BLaER1 treated with 17β-estradiol and CSF1 and Interleukin-3, amounts not matched to agents 10 nM and 100 nM (cell line): Measurements from ENCODE around the gene ZSCAN22.
A peak's percentile ranks its signal among the peaks of the same experiment; 100 is the strongest.

Experiments
- H3K27ac ChIP-seq, 11 experiments: shearing (Covaris generic); formaldehyde crosslinking; 2 replicates each; pipeline ENCODE4 v1.8.1; 2022
- H3K27me3 ChIP-seq, 11 experiments: shearing (Covaris generic); formaldehyde crosslinking; 2 replicates each; pipeline ENCODE4 v1.8.1; 2022
- H3K36me3 ChIP-seq, 11 experiments: shearing (Covaris generic); formaldehyde crosslinking; 2 replicates each; pipeline ENCODE4 v1.8.1; 2022
- H3K4me1 ChIP-seq, 10 experiments: shearing (Covaris generic); formaldehyde crosslinking; 2 replicates each; pipeline ENCODE4 v1.8.1; 2022
- H3K4me2 ChIP-seq, 11 experiments: shearing (Covaris generic); formaldehyde crosslinking; 2 replicates each; pipeline ENCODE4 v1.8.1; 2022
- H3K4me3 ChIP-seq, 10 experiments: shearing (Covaris generic); formaldehyde crosslinking; 2 replicates each; pipeline ENCODE4 v1.8.1; 2022
- H3K9ac ChIP-seq, 11 experiments: shearing (Covaris generic); formaldehyde crosslinking; 2 replicates each; pipeline ENCODE4 v1.8.1; 2022
- H3K9me3 ChIP-seq, 11 experiments: shearing (Covaris generic); formaldehyde crosslinking; replicated peaks in 1 of 11; 2 replicates each; pipeline ENCODE4 v1.8.1; 2022
- H4K20me1 ChIP-seq, 11 experiments: shearing (Covaris generic); formaldehyde crosslinking; 2 replicates each; pipeline ENCODE4 v1.8.1; 2022
- Cebpa-rat ChIP-seq, 11 experiments: shearing (Covaris generic); IDR thresholded peaks; 2 replicates each; pipeline ENCODE4 v1.8.1; 2022

The ZSCAN22 gene

DNA sequence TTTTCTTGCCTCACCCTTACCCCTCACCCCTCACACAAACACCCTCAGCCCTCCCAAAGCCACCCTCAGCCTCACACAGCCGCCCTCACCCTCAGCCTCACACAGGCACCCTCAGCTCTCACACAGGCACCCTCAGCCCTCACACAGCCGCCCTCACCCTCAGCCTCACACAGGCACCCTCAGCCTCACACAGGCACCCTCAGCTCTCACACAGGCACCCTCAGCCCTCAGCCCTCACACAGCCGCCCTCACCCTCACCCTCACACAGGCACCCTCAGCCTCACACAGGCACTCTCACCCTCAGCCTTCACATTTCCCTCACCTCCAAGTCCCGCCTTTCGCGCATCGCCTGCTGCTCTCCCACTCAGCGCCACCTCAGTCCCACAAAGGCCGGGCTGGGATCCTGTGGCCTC is 287 bp upstream of the ZSCAN22 start:
- Histone ChIP-seq H3K4me3 (peak overlapping the region; percentile 59 to 91 (median 82)), H4K20me1 (peaks cover 0 to 23% (median 8%) of the 10 kb centered on the region in 11 experiments; a peak in 10 of 22 replicates), H3K27me3 (no peaks in the 10 kb centered on the region), H3K36me3 (peaks cover 5 to 31% (median 19%) of the 10 kb centered on the region in 11 experiments; a peak in 16 of 22 replicates), H3K27ac (peak overlapping the region; percentile 45 to 87 (median 76); a peak in 21 of 22 replicates), H3K4me2 (peak overlapping the region; percentile 80 to 96 (median 89)), H3K9ac (peak overlapping the region; percentile 75 to 89 (median 85)), H3K9me3 (no peaks in the 10 kb centered on the region), H3K4me1 (peaks cover 32 to 42% (median 37%) of the 10 kb centered on the region in 10 experiments)
- TF ChIP-seq Cebpa-rat (IDR thresholded peaks at IDR 0.05), result no peak

DNA sequence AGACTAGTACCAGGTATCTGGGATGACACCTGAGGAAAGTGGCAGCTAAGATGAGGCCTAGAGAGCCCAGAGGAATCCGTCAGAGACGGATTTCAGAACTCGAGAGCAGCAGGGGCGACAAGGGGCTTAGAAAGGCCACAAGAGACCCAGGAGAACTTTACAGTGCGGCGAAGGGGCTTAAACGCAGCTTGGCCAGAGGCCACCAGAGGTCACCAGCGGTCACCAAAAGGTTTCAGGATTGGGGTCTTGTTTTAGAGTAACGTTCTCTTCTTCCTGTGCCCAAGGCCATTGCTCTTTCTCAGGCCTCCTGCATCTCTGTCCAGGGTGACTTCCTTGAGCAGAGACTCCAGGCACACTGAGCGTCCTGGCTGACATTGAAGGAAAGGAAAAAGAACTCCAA is 2.2 kb downstream of the ZSCAN22 start:
- Histone ChIP-seq H4K20me1 (peaks cover 0 to 12% (median 8%) of the 10 kb centered on the region in 11 experiments; a peak in 8 of 22 replicates), H3K9ac (peak overlapping the region in 10 of 11 experiments; percentile 17 to 89 (median 84); a peak in 17 of 22 replicates), H3K9me3 (no peaks in the 10 kb centered on the region), H3K36me3 (peaks cover 0 to 9% (median 0%) of the 10 kb centered on the region in 11 experiments; a peak in 4 of 22 replicates), H3K27me3 (no peaks in the 10 kb centered on the region), H3K4me2 (peak overlapping the region; percentile 80 to 96 (median 89)), H3K4me1 (peaks cover 32 to 42% (median 38%) of the 10 kb centered on the region in 10 experiments), H3K27ac (peak overlapping the region in 3 of 11 experiments; percentile 9 to 35 (median 31); a peak in 3 of 22 replicates), H3K4me3 (no peak overlapping the region)
- no peak for TF ChIP-seq Cebpa-rat (IDR thresholded peaks at IDR 0.05)

DNA sequence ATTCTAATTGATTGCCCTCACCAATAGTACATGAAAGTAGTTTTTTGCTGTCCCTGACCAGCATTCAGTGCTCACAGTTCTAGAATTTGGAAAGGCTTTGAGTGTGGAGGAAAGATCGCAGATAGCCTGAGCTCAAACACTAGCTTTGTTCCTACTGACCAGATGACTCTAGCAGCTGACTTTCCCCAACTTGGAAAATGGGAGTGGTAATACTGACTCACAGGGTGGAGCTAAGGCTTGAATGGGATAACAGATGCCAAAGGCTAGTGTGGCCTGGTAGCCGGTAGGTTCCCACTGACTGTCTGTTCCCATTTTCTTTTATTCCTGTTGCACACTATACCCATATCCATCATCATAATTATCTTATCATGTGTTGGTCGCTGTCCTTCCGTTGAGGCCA is 3.7 kb downstream of the ZSCAN22 start:
- Histone ChIP-seq H3K27me3 (no peaks in the 10 kb centered on the region), H4K20me1 (peaks cover 0 to 19% (median 8%) of the 10 kb centered on the region in 11 experiments; a peak in 7 of 22 replicates), H3K9ac (peak overlapping the region in 1 of 11 experiments; percentile 9; a peak in 1 of 22 replicates), H3K9me3 (no peaks in the 10 kb centered on the region), H3K4me2 (0 out of 22 replicates have a peak overlapping the region, but pooled peaks of 1 of the 11 experiments have one; percentile 9), H3K27ac (no peak overlapping the region), H3K36me3 (peaks cover 6 to 15% (median 11%) of the 10 kb centered on the region in 11 experiments; a peak in 19 of 22 replicates), H3K4me1 (peaks cover 27 to 35% (median 31%) of the 10 kb centered on the region in 10 experiments), H3K4me3 (no peak overlapping the region)
- no peak for TF ChIP-seq Cebpa-rat (IDR thresholded peaks at IDR 0.05)

DNA sequence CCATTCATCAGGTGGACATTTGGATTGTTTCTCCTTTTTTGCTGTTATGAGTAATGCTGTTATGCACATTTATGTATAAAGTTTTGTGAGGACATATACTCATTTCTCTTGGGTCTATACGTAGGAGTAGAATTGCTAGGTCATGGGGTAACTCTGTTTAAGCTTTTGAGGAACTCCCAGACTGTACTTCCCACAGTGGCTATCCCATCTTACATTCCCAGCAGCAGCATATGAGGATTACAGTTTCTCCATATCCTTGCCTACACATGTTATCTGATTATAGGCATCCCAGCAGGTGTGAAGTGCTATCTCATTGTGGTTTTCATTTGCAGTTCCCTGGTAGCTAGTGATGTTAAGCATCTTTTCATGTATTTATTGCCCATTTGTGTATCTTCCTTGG is 5.9 kb downstream of the ZSCAN22 start:
- Histone ChIP-seq H3K27me3 (no peaks in the 10 kb centered on the region), H3K9me3 (no peaks in the 10 kb centered on the region), H4K20me1 (peaks cover 0 to 19% (median 7%) of the 10 kb centered on the region in 11 experiments; a peak in 8 of 22 replicates), H3K4me2 (no peak overlapping the region), H3K4me3 (no peak overlapping the region), H3K27ac (no peak overlapping the region), H3K36me3 (peaks cover 20 to 35% (median 29%) of the 10 kb centered on the region in 11 experiments), H3K4me1 (peaks cover 18 to 31% (median 22%) of the 10 kb centered on the region in 10 experiments), H3K9ac (no peak overlapping the region)
- no peak for TF ChIP-seq Cebpa-rat (IDR thresholded peaks at IDR 0.05)

DNA sequence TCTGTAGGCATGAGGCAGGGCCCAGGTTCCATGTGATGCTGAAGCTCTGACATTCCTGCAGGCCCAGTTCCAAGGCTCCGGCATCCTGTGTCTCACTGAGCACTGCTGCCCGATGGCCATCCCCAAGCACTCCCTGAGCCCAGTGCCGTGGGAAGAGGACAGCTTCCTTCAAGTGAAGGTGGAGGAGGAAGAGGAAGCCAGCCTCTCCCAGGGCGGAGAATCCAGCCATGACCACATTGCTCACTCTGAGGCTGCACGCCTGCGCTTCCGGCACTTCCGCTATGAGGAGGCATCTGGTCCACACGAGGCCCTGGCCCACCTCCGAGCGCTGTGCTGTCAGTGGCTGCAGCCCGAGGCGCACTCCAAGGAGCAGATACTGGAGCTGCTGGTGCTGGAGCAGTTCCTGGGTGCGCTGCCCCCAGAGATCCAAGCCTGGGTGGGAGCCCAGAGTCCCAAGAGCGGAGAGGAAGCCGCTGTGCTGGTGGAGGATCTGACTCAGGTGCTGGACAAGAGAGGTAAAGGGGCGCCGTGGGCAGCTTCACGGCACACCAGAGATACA is 8.0 kb downstream of the ZSCAN22 start:
- H3K9me3 ChIP-seq, result peaks cover 10 to 17% (median 12%) of the 10 kb centered on the region in 11 experiments; a peak in 19 of 22 replicates
- no peak overlapping the region for H3K4me3 ChIP-seq
- peak overlapping the region in 1 of 11 experiments; percentile 6; a peak in 1 of 22 replicates for H3K9ac ChIP-seq
- H4K20me1 ChIP-seq, result peaks cover 0 to 23% (median 9%) of the 10 kb centered on the region in 11 experiments; a peak in 4 of 22 replicates
- H3K4me1 ChIP-seq, result peaks cover 0 to 17% (median 6%) of the 10 kb centered on the region in 10 experiments; a peak in 17 of 20 replicates
- H3K36me3 ChIP-seq, result peaks cover 41 to 55% (median 50%) of the 10 kb centered on the region in 11 experiments
- H3K27ac ChIP-seq, result no peak overlapping the region; a peak in 1 of 22 replicates
- H3K4me2 ChIP-seq, result no peak overlapping the region; a peak in 1 of 22 replicates
- no peak for TF ChIP-seq Cebpa-rat (IDR thresholded peaks at IDR 0.05)
- H3K27me3 ChIP-seq, result no peaks in the 10 kb centered on the region

DNA sequence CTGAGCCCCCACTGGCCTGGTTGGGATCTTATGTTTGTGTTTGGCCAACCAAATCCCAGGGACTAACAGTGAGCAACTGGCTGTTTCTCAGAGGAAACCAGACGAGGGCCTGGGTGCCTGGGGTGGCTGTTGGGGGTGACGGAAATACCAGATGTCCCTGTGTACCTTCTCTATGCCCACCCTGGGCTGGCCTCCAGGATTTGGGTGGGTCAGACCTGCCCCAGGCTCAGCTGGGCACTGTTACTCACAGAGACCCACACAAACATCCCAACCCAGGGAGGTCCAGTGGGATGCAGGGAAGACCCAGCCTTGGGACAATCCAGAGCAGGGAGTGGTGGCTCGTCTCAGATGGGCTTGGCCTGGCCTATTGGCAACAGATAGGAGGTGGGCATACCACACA is 8.8 kb downstream of the ZSCAN22 start:
- peaks cover 10 to 17% (median 12%) of the 10 kb centered on the region in 11 experiments; a peak in 19 of 22 replicates for H3K9me3 ChIP-seq
- H3K4me2 ChIP-seq, result no peak overlapping the region
- no peak overlapping the region for H3K9ac ChIP-seq
- TF ChIP-seq Cebpa-rat (IDR thresholded peaks at IDR 0.05), result no peak
- H3K4me3 ChIP-seq, result no peak overlapping the region
- no peak overlapping the region for H3K27ac ChIP-seq
- no peaks in the 10 kb centered on the region for H3K27me3 ChIP-seq
- peaks cover 0 to 21% (median 11%) of the 10 kb centered on the region in 10 experiments; a peak in 16 of 20 replicates for H3K4me1 ChIP-seq
- H4K20me1 ChIP-seq, result peaks cover 0 to 25% (median 10%) of the 10 kb centered on the region in 11 experiments; a peak in 6 of 22 replicates
- peaks cover 43 to 61% (median 55%) of the 10 kb centered on the region in 11 experiments for H3K36me3 ChIP-seq

DNA sequence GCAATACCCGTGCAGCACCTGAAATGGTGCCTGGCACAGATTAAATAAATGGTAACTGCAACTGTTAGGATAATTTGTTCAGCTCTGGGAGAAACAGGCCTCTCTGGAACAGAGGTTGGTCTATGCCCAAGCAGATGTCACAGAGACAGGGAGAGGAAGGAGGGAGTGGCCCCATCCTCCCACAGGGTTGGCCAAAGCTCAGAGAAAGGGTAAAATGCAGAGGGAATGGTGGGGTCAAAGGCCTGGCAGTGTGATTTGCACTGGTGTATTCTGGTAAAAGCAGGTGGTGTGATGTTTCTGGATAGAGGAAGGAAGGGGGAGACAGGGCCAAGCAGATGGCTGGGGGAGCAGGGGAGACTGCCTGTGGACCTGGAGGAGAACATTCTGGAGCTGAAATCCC is 9.4 kb downstream of the ZSCAN22 start:
- no peak overlapping the region for H3K27ac ChIP-seq
- H3K9ac ChIP-seq, result no peak overlapping the region
- TF ChIP-seq Cebpa-rat (IDR thresholded peaks at IDR 0.05), result no peak
- peaks cover 10 to 17% (median 12%) of the 10 kb centered on the region in 11 experiments; a peak in 19 of 22 replicates for H3K9me3 ChIP-seq
- H3K27me3 ChIP-seq, result no peaks in the 10 kb centered on the region
- H3K4me3 ChIP-seq, result no peak overlapping the region
- peaks cover 0 to 24% (median 11%) of the 10 kb centered on the region in 10 experiments; a peak in 16 of 20 replicates for H3K4me1 ChIP-seq
- no peak overlapping the region for H3K4me2 ChIP-seq
- peaks cover 0 to 30% (median 14%) of the 10 kb centered on the region in 11 experiments; a peak in 8 of 22 replicates for H4K20me1 ChIP-seq
- H3K36me3 ChIP-seq, result peaks cover 49 to 67% (median 61%) of the 10 kb centered on the region in 11 experiments

DNA sequence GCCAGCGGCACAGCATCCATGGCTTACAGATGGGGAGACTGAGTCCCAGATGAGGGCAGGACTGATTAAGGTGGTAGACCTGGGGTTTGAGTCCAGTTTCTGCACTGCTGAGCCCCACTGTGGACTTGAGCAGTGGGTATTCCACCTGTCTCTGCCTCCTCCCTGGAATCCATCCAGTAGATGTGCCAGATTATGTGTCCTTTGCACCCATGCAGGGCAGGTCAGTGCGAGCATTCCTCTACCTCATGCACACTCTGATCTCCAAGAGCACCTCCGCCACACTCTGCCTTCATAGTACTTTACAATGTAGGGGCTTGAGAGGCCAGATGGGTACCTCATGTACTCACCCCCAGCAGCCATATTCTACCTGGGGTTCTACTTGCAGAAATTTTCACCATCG is 10.0 kb downstream of the ZSCAN22 start:
- Histone ChIP-seq H3K4me3 (no peak overlapping the region), H3K4me2 (no peak overlapping the region), H3K27ac (no peak overlapping the region), H3K9me3 (peaks cover 10 to 17% (median 12%) of the 10 kb centered on the region in 11 experiments; a peak in 19 of 22 replicates), H3K36me3 (peaks cover 54 to 73% (median 67%) of the 10 kb centered on the region in 11 experiments), H3K4me1 (peaks cover 4 to 26% (median 11%) of the 10 kb centered on the region in 10 experiments; a peak in 18 of 20 replicates), H4K20me1 (peaks cover 0 to 36% (median 14%) of the 10 kb centered on the region in 11 experiments; a peak in 11 of 22 replicates), H3K27me3 (no peaks in the 10 kb centered on the region), H3K9ac (no peak overlapping the region)
- no peak for TF ChIP-seq Cebpa-rat (IDR thresholded peaks at IDR 0.05)

DNA sequence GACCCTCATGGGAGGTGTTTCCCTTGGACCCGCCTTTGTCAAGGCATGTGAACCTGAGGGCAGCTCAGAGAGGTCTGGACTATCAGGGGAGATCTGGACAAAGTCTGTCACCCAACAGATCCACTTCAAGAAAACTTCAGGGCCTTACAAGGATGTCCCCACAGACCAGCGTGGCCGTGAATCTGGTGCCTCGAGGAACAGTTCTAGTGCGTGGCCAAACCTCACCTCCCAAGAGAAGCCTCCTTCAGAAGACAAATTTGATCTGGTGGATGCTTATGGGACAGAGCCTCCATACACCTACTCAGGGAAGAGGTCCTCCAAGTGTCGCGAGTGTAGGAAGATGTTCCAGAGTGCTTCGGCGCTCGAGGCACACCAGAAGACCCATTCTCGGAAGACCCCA is 11.5 kb downstream of the ZSCAN22 start:
- Histone ChIP-seq H3K4me3 (no peak overlapping the region), H3K9ac (no peak overlapping the region), H3K36me3 (peaks cover 54 to 88% (median 72%) of the 10 kb centered on the region in 11 experiments), H4K20me1 (peaks cover 0 to 40% (median 16%) of the 10 kb centered on the region in 11 experiments; a peak in 11 of 22 replicates), H3K4me1 (peaks cover 8 to 27% (median 14%) of the 10 kb centered on the region in 10 experiments; a peak in 19 of 20 replicates), H3K4me2 (no peak overlapping the region), H3K27ac (no peak overlapping the region), H3K9me3 (peaks cover 10 to 18% (median 13%) of the 10 kb centered on the region in 11 experiments; a peak in 19 of 22 replicates), H3K27me3 (no peaks in the 10 kb centered on the region)
- no peak for TF ChIP-seq Cebpa-rat (IDR thresholded peaks at IDR 0.05)
